SJSA1 (cell line): Measurements from ENCODE around the gene AFDN. TPM values are rescaled to one million over a fixed set of nuclear protein-coding genes. Genes with fewer than 3 reads are reported as not detected.

Experiments used
- DNase-seq, 2 experiments: peaks; one replicate each; pipeline ENCODE4 v3.0.0-alpha.2; 2015 to 2020; ENCODE audit warnings: low spot score in 2 of 2, low read depth in 1 of 2
- H3K27ac ChIP-seq: fragments of 250-450 bp; sonication (Bioruptor Pico); 2 replicates; pipeline ENCODE4 v1.5.1; 2020; ENCODE audit warnings: mild to moderate bottlenecking, moderate library complexity
- H3K27me3 ChIP-seq: fragments of 250-450 bp; sonication (Bioruptor Pico); replicated peaks from 2 replicates; pipeline ENCODE4 v1.5.1; 2020; ENCODE audit warnings: mild to moderate bottlenecking, moderate library complexity
- H3K36me3 ChIP-seq: fragments of 250-450 bp; sonication (Bioruptor Pico); 2 replicates; pipeline ENCODE4 v1.5.1; 2020; ENCODE audit warnings: mild to moderate bottlenecking
- H3K4me1 ChIP-seq: fragments of 250-450 bp; sonication (Bioruptor Pico); replicated peaks from 2 replicates; pipeline ENCODE4 v1.6.1; 2021; ENCODE audit warnings: mild to moderate bottlenecking
- H3K4me3 ChIP-seq: fragments of 250-450 bp; sonication (Bioruptor Pico); 2 replicates; pipeline ENCODE4 v1.5.1; 2020; ENCODE audit warnings: mild to moderate bottlenecking
- H3K9me3 ChIP-seq: fragments of 250-450 bp; sonication (Bioruptor Pico); replicated peaks from 2 replicates; pipeline ENCODE4 v1.5.1; 2020; ENCODE audit warnings: mild to moderate bottlenecking
- total RNA-seq: library from RNA; depleted of rRNA; stranded (reverse); fragments of >200 nt; shearing (Covaris generic); gene quantifications from 2 replicates; pipeline ENCODE4 v1.2.3, GENCODE V29; 2014

Gene AFDN
- total RNA-seq, 1 experiment from 2014 or later, result 88.2 TPM

GRCh38 chr6:167791091-167791779, 35.5 kb upstream of the AFDN start:
- H3K9me3 ChIP-seq, result no peaks in the 10 kb centered on the region
- H3K27ac ChIP-seq, result no peak overlapping the region
- H3K4me3 ChIP-seq, result no peak overlapping the region
- DNase-seq, result peak in 1 of 2 experiments; percentile 35
- no peaks in the 10 kb centered on the region for H3K27me3 ChIP-seq
- peaks cover 15% of the 10 kb centered on the region for H3K4me1 ChIP-seq
- no peaks in the 10 kb centered on the region for H3K36me3 ChIP-seq

- Histone ChIP-seq H3K27ac (no peak overlapping the region), H3K4me1 (peaks cover 15% of the 10 kb centered on the region), H3K9me3 (no peaks in the 10 kb centered on the region), H3K4me3 (no peak overlapping the region), H3K36me3 (no peaks in the 10 kb centered on the region), H3K27me3 (no peaks in the 10 kb centered on the region)
- no peak for DNase-seq
Observed at GRCh38 chr6:167791780-167792478, 34.8 kb upstream of the AFDN start.

GRCh38 chr6:167793421-167793820, 33.3 kb upstream of the AFDN start:
- Histone ChIP-seq H3K9me3 (no peaks in the 10 kb centered on the region), H3K27me3 (no peaks in the 10 kb centered on the region), H3K36me3 (no peaks in the 10 kb centered on the region), H3K4me3 (no peak overlapping the region), H3K27ac (peak overlapping the region; percentile 39), H3K4me1 (peaks cover 26% of the 10 kb centered on the region)
- peak in 1 of 2 experiments; percentile 46 for DNase-seq

- Histone ChIP-seq H3K27ac (no peak overlapping the region), H3K27me3 (no peaks in the 10 kb centered on the region), H3K9me3 (no peaks in the 10 kb centered on the region), H3K4me1 (peaks cover 26% of the 10 kb centered on the region), H3K4me3 (no peak overlapping the region), H3K36me3 (no peaks in the 10 kb centered on the region)
- no peak for DNase-seq
Observed at GRCh38 chr6:167794161-167795157, 32.3 kb upstream of the AFDN start.

GRCh38 chr6:167795321-167795811, 31.3 kb upstream of the AFDN start:
- peaks cover 26% of the 10 kb centered on the region for H3K4me1 ChIP-seq
- H3K27ac ChIP-seq, result no peak overlapping the region
- H3K27me3 ChIP-seq, result no peaks in the 10 kb centered on the region
- H3K4me3 ChIP-seq, result no peak overlapping the region
- DNase-seq, result no peak
- H3K9me3 ChIP-seq, result no peaks in the 10 kb centered on the region
- H3K36me3 ChIP-seq, result no peaks in the 10 kb centered on the region

- Histone ChIP-seq H3K27me3 (no peaks in the 10 kb centered on the region), H3K36me3 (no peaks in the 10 kb centered on the region), H3K4me1 (peaks cover 26% of the 10 kb centered on the region), H3K27ac (no peak overlapping the region), H3K4me3 (no peak overlapping the region), H3K9me3 (no peaks in the 10 kb centered on the region)
- DNase-seq, result no peak
Observed at GRCh38 chr6:167795874-167796191, 30.9 kb upstream of the AFDN start.

- H3K27ac ChIP-seq, result no peak overlapping the region
- no peaks in the 10 kb centered on the region for H3K27me3 ChIP-seq
- no peak for DNase-seq
- no peaks in the 10 kb centered on the region for H3K9me3 ChIP-seq
- peaks cover 26% of the 10 kb centered on the region for H3K4me1 ChIP-seq
- no peak overlapping the region for H3K4me3 ChIP-seq
- H3K36me3 ChIP-seq, result no peaks in the 10 kb centered on the region
Observed at GRCh38 chr6:167796192-167796981, 30.3 kb upstream of the AFDN start.

- no peaks in the 10 kb centered on the region for H3K36me3 ChIP-seq
- H3K4me1 ChIP-seq, result peaks cover 26% of the 10 kb centered on the region
- DNase-seq, result no peak
- H3K27ac ChIP-seq, result no peak overlapping the region; the same call in 1 of the 2 replicates
- H3K4me3 ChIP-seq, result no peak overlapping the region
- no peaks in the 10 kb centered on the region for H3K9me3 ChIP-seq
- no peaks in the 10 kb centered on the region for H3K27me3 ChIP-seq
Observed at GRCh38 chr6:167797011-167797471, 29.7 kb upstream of the AFDN start.

- Histone ChIP-seq H3K27ac (no peak overlapping the region; the same call in 1 of the 2 replicates), H3K27me3 (no peaks in the 10 kb centered on the region), H3K4me1 (peaks cover 25% of the 10 kb centered on the region), H3K4me3 (no peak overlapping the region), H3K36me3 (no peaks in the 10 kb centered on the region), H3K9me3 (no peaks in the 10 kb centered on the region)
- DNase-seq, result peak in 1 of 2 experiments; percentile 9
Observed at GRCh38 chr6:167797476-167798265, 29.0 kb upstream of the AFDN start.

- no peaks in the 10 kb centered on the region for H3K27me3 ChIP-seq
- peaks cover 17% of the 10 kb centered on the region for H3K4me1 ChIP-seq
- H3K9me3 ChIP-seq, result no peaks in the 10 kb centered on the region
- no peak for DNase-seq
- no peak overlapping the region for H3K4me3 ChIP-seq
- H3K27ac ChIP-seq, result no peak overlapping the region
- no peaks in the 10 kb centered on the region for H3K36me3 ChIP-seq
Observed at GRCh38 chr6:167798453-167798852, 28.3 kb upstream of the AFDN start.

- no peak for DNase-seq
- Histone ChIP-seq H3K4me1 (peaks cover 11% of the 10 kb centered on the region), H3K27me3 (no peaks in the 10 kb centered on the region), H3K9me3 (no peaks in the 10 kb centered on the region), H3K4me3 (no peak overlapping the region), H3K36me3 (no peaks in the 10 kb centered on the region), H3K27ac (no peak overlapping the region)
Observed at GRCh38 chr6:167799033-167799821, 27.5 kb upstream of the AFDN start.

GRCh38 chr6:167800549-167800948, 26.2 kb upstream of the AFDN start:
- Histone ChIP-seq H3K4me3 (no peak overlapping the region), H3K4me1 (peaks cover 11% of the 10 kb centered on the region), H3K36me3 (no peaks in the 10 kb centered on the region), H3K27me3 (no peaks in the 10 kb centered on the region), H3K27ac (no peak overlapping the region), H3K9me3 (no peaks in the 10 kb centered on the region)
- DNase-seq, result no peak
